ENCODE results near the gene WNT9B. TPM values are rescaled to one million over a fixed set of nuclear protein-coding genes. Genes with fewer than 3 reads are reported as not detected.

The WNT9B gene
- total RNA-seq, 3 donors from 2014 or later, result 0.22 TPM; not detected in 2

DNA sequence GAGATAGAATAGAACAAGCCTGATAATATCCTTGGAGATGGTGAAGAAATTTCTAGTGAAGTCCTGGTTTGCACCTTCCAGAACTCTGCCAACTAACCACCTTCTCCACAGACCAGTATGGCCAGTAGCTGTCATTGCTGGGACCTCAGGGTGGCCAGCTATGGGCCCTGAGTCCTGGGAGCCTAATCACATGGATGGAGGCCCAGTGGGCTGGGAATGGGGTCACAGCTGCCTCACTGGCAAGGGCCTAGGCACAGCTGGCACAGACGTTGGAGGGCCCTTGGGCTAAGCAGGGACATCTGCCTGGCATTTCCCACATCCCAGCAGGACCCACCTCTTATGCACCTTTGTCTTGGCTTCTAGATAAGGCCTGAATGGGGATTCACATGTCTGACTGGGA is 25.3 kb upstream of the WNT9B start:
- TF ChIP-seq CTCF (IDR thresholded peaks at IDR 0.05), result no peak

DNA sequence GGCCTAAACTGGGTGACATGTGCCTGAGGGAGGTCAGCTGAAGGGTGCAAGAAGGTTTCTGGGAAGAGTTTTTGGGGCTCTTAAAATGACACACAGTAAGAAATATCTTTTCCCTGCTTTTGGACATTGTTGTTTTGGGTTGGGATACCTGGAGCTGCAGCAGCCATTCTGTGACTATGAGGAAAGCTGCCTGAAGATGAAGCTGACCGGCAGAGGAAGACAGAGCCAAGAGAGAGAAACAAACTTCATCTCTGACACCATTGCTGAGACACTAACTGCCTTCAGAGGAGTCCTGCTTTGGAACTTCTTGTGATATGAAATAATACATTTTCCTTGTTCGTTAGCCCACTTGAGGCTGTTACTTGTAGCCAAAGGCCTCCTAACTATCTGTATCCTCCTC is 24.1 kb upstream of the WNT9B start:
- no peak for TF ChIP-seq CTCF (IDR thresholded peaks at IDR 0.05)
- DNase-seq, result no peak
- intact Hi-C loops (cut with DNase I, micrococcal nuclease), result no loop called here

More for the DNA sequence above, 25.3 kb upstream of the WNT9B start:
- Histone ChIP-seq H3K4me3 (no peak overlapping the region), H3K36me3 (ENCODE audit: low read depth) (no peaks in the 10 kb centered on the region), H3K4me1 (ENCODE audit: low read depth) (no peaks in the 10 kb centered on the region), H3K9me3 (no peaks in the 10 kb centered on the region)
- DNase-seq, result no peak
- intact Hi-C loops (cut with DNase I, micrococcal nuclease), result no loop called here
- no peak for ATAC-seq

GRCh38 chr17:46831573-46832330 is 19.6 kb upstream of the WNT9B start:
- DNase-seq (peak in 1 of 3 donors; percentile 7), ATAC-seq (no peak)
- Histone ChIP-seq H3K36me3 (ENCODE audit: low read depth) (no peaks in the 10 kb centered on the region), H3K4me3 (no peak overlapping the region), H3K9me3 (no peaks in the 10 kb centered on the region), H3K4me1 (ENCODE audit: low read depth) (no peaks in the 10 kb centered on the region)
- intact Hi-C loops (cut with DNase I, micrococcal nuclease), result no loop called here
- no peak for TF ChIP-seq CTCF (IDR thresholded peaks at IDR 0.05)

More for the DNA sequence above, 24.1 kb upstream of the WNT9B start:
- H3K4me1 ChIP-seq (ENCODE audit: low read depth), result no peaks in the 10 kb centered on the region
- H3K4me3 ChIP-seq, result no peak overlapping the region
- ATAC-seq, result no peak
- no peaks in the 10 kb centered on the region for H3K9me3 ChIP-seq
- H3K36me3 ChIP-seq (ENCODE audit: low read depth), result no peaks in the 10 kb centered on the region

- Histone ChIP-seq H3K4me3 (no peak overlapping the region), H3K9me3 (no peaks in the 10 kb centered on the region), H3K4me1 (ENCODE audit: low read depth) (no peaks in the 10 kb centered on the region), H3K36me3 (ENCODE audit: low read depth) (no peaks in the 10 kb centered on the region)
- DNase-seq, result no peak
- no peak for TF ChIP-seq CTCF (IDR thresholded peaks at IDR 0.05)
- intact Hi-C loops (cut with DNase I, micrococcal nuclease), result no loop called here
- no peak for ATAC-seq
Observed at GRCh38 chr17:46832331-46832821, 19.0 kb upstream of the WNT9B start.

GRCh38 chr17:46832945-46833839 is 18.2 kb upstream of the WNT9B start:
- no peak for DNase-seq
- no peak overlapping the region for H3K4me3 ChIP-seq
- no peak for TF ChIP-seq CTCF (IDR thresholded peaks at IDR 0.05)
- intact Hi-C loops (cut with DNase I, micrococcal nuclease), result no loop called here
- ATAC-seq, result no peak
- no peaks in the 10 kb centered on the region for H3K4me1 ChIP-seq (ENCODE audit: low read depth)
- H3K9me3 ChIP-seq, result no peaks in the 10 kb centered on the region
- no peaks in the 10 kb centered on the region for H3K36me3 ChIP-seq (ENCODE audit: low read depth)
